ENCODE measurements around the gene MED13. TPM values are rescaled to one million over a fixed set of nuclear protein-coding genes. Genes with fewer than 3 reads are reported as not detected.
A peak's percentile ranks its signal among the peaks of the same experiment; 100 is the strongest.

MED13 gene
- total RNA-seq, 2 donors from 2014 or later = 37.4 to 41.5 TPM

DNA sequence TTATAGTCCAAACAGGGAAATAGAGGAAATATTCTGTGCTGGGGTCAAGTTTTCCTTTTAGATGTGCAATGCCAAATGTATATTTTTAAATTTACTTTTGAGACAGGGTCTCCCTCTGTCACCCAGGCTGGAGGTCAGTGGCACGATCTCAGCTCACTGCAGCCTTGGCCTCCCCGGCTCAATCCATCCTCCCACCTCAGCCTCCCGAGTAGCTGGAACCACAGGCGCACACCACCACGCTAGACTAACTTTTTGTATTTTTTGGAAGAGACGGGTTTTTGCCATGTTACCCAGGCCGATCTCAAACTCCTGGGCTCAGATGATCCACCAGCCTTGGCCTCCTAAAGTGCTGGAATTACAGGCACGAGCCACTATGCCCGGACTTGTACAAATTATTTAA is 25.8 kb upstream of the MED13 start:
- no peak overlapping the region for H3K4me3 ChIP-seq
- no peak for ATAC-seq
- 80 to 87% methylated on average over 9 of the region's 9 CpGs for whole genome bisulfite sequencing, 2 donors
- no peak for DNase-seq
- TF ChIP-seq, protein P1, sequence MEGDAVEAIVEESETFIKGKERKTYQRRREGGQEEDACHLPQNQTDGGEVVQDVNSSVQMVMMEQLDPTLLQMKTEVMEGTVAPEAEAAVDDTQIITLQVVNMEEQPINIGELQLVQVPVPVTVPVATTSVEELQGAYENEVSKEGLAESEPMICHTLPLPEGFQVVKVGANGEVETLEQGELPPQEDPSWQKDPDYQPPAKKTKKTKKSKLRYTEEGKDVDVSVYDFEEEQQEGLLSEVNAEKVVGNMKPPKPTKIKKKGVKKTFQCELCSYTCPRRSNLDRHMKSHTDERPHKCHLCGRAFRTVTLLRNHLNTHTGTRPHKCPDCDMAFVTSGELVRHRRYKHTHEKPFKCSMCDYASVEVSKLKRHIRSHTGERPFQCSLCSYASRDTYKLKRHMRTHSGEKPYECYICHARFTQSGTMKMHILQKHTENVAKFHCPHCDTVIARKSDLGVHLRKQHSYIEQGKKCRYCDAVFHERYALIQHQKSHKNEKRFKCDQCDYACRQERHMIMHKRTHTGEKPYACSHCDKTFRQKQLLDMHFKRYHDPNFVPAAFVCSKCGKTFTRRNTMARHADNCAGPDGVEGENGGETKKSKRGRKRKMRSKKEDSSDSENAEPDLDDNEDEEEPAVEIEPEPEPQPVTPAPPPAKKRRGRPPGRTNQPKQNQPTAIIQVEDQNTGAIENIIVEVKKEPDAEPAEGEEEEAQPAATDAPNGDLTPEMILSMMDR (IDR thresholded peaks at IDR 0.05) = no peak
- TF ChIP-seq POLR2A (IDR thresholded peaks at IDR 0.05) = no peak
- H3K27me3 ChIP-seq = no peaks in the 10 kb centered on the region
- H3K4me1 ChIP-seq = peaks cover 52% of the 10 kb centered on the region
- intact Hi-C loops (cut with DNase I) = no loop called here
- no peak overlapping the region for H3K27ac ChIP-seq
- no peaks in the 10 kb centered on the region for H3K36me3 ChIP-seq (replicated peaks in 1 of 2; ENCODE audit: insufficient read depth in 1 of 2, low read depth in 2 of 2)
- H3K9me3 ChIP-seq = no peaks in the 10 kb centered on the region

DNA sequence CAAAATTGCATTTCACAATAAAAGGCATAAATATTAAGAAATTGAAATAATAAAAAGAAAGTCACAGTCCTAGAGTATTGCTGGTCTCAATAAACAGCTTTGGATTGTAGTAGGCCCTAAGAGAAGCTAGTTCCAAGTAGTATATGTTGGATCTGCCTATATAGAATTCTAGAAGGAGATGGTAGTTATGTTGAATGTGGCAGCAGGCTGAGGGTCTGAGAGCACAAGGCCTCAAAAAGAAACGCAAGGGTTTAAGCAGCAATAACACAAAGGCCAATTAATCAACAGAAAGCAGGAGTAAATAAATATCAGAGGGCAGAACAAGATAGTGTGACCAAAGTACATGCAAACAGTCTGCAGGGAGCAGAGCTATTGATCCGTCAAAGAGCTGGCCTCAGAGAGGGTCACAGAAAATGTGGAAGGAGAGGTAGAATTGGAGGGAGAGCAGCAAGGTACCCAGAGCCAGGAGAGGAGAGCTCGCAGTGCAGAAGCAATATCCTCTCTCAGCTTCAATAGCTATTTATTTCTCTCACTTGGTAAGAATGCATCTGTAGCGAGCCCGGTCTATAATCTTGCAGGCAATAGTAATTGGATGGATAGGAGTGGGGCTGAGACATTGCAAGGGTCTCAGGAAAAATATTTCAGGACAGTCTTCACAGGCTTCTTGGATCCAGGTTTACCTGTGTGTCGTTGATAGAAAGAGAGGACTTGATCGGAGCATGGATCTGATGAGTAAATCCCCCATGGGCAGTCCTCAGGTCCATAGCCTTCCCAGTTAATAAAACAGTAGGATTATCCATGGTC is 25.1 kb upstream of the MED13 start:
- Histone ChIP-seq H3K9me3 (no peaks in the 10 kb centered on the region), H3K27ac (peak overlapping the region in 3 of 4 donors; percentile 18 to 49 (median 41)), H3K27me3 (no peaks in the 10 kb centered on the region), H3K4me3 (no peak overlapping the region), H3K4me1 (peaks cover 50% of the 10 kb centered on the region), H3K36me3 (replicated peaks in 1 of 2; ENCODE audit: insufficient read depth in 1 of 2, low read depth in 2 of 2) (no peaks in the 10 kb centered on the region)
- TF ChIP-seq, protein P1 (IDR thresholded peaks at IDR 0.05) = no peak
- TF ChIP-seq POLR2A (IDR thresholded peaks at IDR 0.05) = no peak
- intact Hi-C loops (cut with DNase I) = no loop called here
- ATAC-seq = peak; percentile 79
- 39 to 43% methylated on average over 7 of the region's 7 CpGs for WGBS, 2 donors
- DNase-seq = peak in 1 of 4 donors; percentile 19

DNA sequence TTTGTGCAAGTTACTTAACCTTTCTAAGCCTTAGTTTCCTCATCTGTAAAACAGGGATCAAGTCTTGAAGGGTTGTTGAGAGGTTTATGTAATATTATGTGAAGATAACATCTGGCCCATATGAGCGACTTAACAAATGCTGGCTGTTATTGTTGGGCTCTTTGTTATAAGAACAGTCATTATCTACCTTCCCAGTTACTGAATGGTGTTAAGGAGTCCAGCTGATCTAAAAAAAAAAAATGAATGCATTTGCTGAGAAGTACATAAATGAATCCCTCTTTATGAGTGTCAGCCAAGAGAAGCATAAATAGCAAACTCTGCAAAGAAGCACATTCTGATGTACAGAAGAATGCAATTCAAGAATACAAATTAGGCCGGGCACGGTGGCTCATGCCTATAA is 24.3 kb upstream of the MED13 start:
- WGBS, 2 donors = 49 to 56% methylated on average over 3 of the region's 3 CpGs
- Histone ChIP-seq H3K27me3 (no peaks in the 10 kb centered on the region), H3K4me3 (no peak overlapping the region), H3K9me3 (no peaks in the 10 kb centered on the region), H3K27ac (no peak overlapping the region), H3K36me3 (replicated peaks in 1 of 2; ENCODE audit: insufficient read depth in 1 of 2, low read depth in 2 of 2) (no peaks in the 10 kb centered on the region), H3K4me1 (peaks cover 51% of the 10 kb centered on the region)
- TF ChIP-seq POLR2A (IDR thresholded peaks at IDR 0.05) = no peak
- TF ChIP-seq, protein P1 (IDR thresholded peaks at IDR 0.05) = no peak
- DNase-seq (no peak), ATAC-seq (no peak)
- intact Hi-C loops (cut with DNase I) = no loop called here

DNA sequence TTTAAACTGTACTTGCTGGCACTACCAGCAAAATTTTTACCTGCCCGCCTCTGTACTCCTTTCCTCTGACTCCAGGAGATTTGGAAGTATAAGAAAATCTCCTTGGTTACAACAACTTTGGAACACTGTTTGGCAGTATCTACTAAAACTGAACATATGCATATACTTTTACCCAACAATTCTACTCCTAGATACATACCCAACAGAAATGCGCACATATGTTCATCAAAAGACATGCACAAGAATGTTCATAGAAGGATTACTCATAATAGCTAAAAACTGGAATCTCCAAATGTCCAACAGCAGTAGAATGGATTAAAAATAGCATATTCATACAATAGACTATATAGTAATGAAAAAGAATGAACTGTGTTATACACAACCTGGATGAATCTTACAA is 21.7 kb upstream of the MED13 start:
- no peaks in the 10 kb centered on the region for H3K9me3 ChIP-seq
- DNase-seq = no peak
- no peaks in the 10 kb centered on the region for H3K36me3 ChIP-seq (replicated peaks in 1 of 2; ENCODE audit: insufficient read depth in 1 of 2, low read depth in 2 of 2)
- no peak overlapping the region for H3K4me3 ChIP-seq
- H3K27me3 ChIP-seq = no peaks in the 10 kb centered on the region
- TF ChIP-seq, protein P1 (IDR thresholded peaks at IDR 0.05) = no peak
- TF ChIP-seq POLR2A (IDR thresholded peaks at IDR 0.05) = no peak
- 98 to 100% methylated on average over 2 of the region's 2 CpGs for WGBS, 2 donors
- no peak overlapping the region for H3K27ac ChIP-seq
- intact Hi-C loops (cut with DNase I) = no loop called here
- ATAC-seq = no peak
- H3K4me1 ChIP-seq = peaks cover 31% of the 10 kb centered on the region
